ENCODE data around the gene PPP2R5C. TPM values are rescaled to one million over a fixed set of nuclear protein-coding genes. Genes with fewer than 3 reads are reported as not detected.
"Not testable (repeated sequence)": the region's sequence is repeated elsewhere in the genome, so short reads cannot be mapped to it uniquely, and the experiment has no call there.

Gene PPP2R5C
- polyA plus RNA-seq (2013, experiment 1 of 2): 135 TPM
- 143 TPM for polyA plus RNA-seq (2013, experiment 2 of 2)

- H3K4me3 ChIP-seq (ENCODE audit: extremely low read depth, insufficient read depth, low read length, poor library complexity, severe bottlenecking): peak within 1 kb of the TSS; percentile 72
- WGBS, 2 experiments (ENCODE audit: insufficient coverage in 2 of 2): 0% methylated on average over 23 to 44 of the region's 110 CpGs
- H3K36me3 ChIP-seq (ENCODE audit: control insufficient read depth, insufficient read depth, low read length): peaks cover 14% of the 10 kb centered on the region
- H3K4me1 ChIP-seq (ENCODE audit: control insufficient read depth, insufficient read depth, low read length, poor library complexity, severe bottlenecking): no peaks in the 10 kb centered on the region
- no peaks in the 10 kb centered on the region for H3K9me3 ChIP-seq (ENCODE audit: control insufficient read depth, low read length)
- H3K27ac ChIP-seq (ENCODE audit: low read depth, low read length, severe bottlenecking): peak within 1 kb of the TSS; percentile 94
Observed at GRCh38 chr14:101761032-101761880, at the start of gene PPP2R5C. Gene PPP2R5C, plus strand, starts transcription at chr14:101761709. Its CDS starts 185 bp downstream, at chr14:101761894.

DNA sequence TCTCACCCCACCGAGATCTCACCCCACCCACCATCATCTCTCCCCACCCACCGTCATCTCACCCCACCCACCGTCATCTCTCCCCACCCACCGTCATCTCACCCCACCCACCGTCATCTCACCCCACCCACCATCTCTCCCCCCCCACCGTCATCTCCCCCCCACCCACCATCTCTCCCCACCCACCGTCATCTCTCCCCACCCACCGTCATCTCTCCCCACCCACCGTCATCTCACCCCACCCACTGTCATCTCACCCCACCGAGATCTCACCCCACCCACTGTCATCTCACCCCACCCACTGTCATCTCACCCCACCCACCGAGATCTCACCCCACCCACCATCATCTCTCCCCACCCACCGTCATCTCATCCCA lies 49.7 kb upstream of the PPP2R5C start:
- not testable (repeated sequence) for H3K27ac ChIP-seq (ENCODE audit: low read depth, low read length, severe bottlenecking); H3K4me3 ChIP-seq (ENCODE audit: extremely low read depth, insufficient read depth, low read length, poor library complexity, severe bottlenecking); H3K36me3 ChIP-seq (ENCODE audit: control insufficient read depth, insufficient read depth, low read length); H3K9me3 ChIP-seq (ENCODE audit: control insufficient read depth, low read length); H3K4me1 ChIP-seq (ENCODE audit: control insufficient read depth, insufficient read depth, low read length, poor library complexity, severe bottlenecking)
- WGBS, 2 experiments (ENCODE audit: insufficient coverage in 2 of 2): no CpG with 5 or more reads among the region's 12 CpGs

DNA sequence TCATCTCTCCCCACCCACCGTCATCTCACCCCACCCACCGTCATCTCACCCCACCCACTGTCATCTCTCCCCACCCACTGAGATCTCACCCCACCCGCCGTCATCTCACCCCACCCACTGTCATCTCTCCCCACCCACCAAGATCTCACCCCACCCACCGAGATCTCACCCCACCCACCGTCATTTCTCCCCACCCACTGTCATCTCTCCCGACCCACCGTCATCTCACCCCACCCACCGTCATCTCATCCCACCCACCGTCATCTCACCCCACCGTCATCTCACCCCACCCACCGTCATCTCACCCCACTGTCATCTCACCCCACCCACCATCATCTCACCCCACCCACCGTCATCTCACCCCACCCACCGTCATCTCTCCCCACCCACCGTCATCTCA lies 49.2 kb upstream of the PPP2R5C start:
- not testable (repeated sequence) for H3K4me3 ChIP-seq (ENCODE audit: extremely low read depth, insufficient read depth, low read length, poor library complexity, severe bottlenecking); H3K27ac ChIP-seq (ENCODE audit: low read depth, low read length, severe bottlenecking); H3K9me3 ChIP-seq (ENCODE audit: control insufficient read depth, low read length); H3K4me1 ChIP-seq (ENCODE audit: control insufficient read depth, insufficient read depth, low read length, poor library complexity, severe bottlenecking); H3K36me3 ChIP-seq (ENCODE audit: control insufficient read depth, insufficient read depth, low read length)
- WGBS, 2 experiments (ENCODE audit: insufficient coverage in 2 of 2): no CpG with 5 or more reads among the region's 15 CpGs

DNA sequence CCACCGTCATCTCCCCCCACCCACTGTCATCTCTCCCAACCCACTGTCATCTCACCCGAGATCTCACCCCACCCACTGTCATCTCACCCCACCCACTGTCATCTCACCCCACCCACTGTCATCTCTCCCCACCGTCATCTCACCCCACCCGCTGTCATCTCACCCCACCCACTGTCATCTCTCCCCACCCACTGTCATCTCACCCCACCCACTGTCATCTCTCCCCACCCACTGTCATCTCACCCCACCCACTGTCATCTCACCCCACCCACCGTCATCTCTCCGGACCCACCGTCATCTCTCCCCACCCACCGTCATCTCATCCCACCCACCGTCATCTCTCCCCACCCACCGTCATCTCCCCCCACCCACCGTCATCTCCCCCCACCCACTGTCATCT lies 48.4 kb upstream of the PPP2R5C start:
- H3K27ac ChIP-seq (ENCODE audit: low read depth, low read length, severe bottlenecking); H3K9me3 ChIP-seq (ENCODE audit: control insufficient read depth, low read length); H3K36me3 ChIP-seq (ENCODE audit: control insufficient read depth, insufficient read depth, low read length); H3K4me3 ChIP-seq (ENCODE audit: extremely low read depth, insufficient read depth, low read length, poor library complexity, severe bottlenecking); H3K4me1 ChIP-seq (ENCODE audit: control insufficient read depth, insufficient read depth, low read length, poor library complexity, severe bottlenecking): not testable (repeated sequence)
- WGBS, 2 experiments (ENCODE audit: insufficient coverage in 2 of 2): no CpG with 5 or more reads among the region's 11 CpGs

DNA sequence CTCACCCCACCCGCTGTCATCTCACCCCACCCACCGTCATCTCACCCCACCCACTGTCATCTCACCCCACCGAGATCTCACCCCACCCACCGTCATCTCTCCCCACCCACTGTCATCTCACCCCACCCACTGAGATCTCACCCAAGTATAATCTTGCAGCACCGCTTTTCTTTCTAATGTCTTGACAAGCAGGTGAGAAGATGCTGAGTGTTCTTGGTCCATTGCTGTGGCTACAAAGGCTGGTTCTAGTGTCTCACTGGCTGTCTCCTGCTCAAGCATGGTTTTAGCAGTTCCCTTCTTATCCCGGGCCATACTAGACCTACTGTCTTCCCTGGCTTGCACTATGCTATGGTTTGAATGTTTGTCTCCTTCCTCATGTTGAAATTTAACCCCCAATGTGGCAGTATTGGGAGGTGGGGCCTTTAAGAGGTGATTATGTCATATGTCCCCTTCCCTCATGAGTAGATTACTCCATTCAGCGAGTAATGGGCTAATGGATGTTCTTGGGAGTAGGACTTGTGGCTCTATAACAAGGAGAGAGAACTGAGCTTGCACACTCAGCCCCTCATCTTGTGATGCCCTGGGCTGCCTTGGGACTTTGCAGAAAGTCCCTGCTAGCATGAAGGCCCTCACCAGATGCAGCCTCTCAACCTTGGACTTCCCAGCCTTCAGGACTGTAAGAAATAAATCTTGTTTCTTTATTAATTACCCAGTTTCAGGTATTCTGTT lies 47.7 kb upstream of the PPP2R5C start:
- Histone ChIP-seq H3K4me3 (ENCODE audit: extremely low read depth, insufficient read depth, low read length, poor library complexity, severe bottlenecking) (no peak overlapping the region), H3K36me3 (ENCODE audit: control insufficient read depth, insufficient read depth, low read length) (no peaks in the 10 kb centered on the region), H3K27ac (ENCODE audit: low read depth, low read length, severe bottlenecking) (no peak overlapping the region), H3K4me1 (ENCODE audit: control insufficient read depth, insufficient read depth, low read length, poor library complexity, severe bottlenecking) (no peaks in the 10 kb centered on the region), H3K9me3 (ENCODE audit: control insufficient read depth, low read length) (no peaks in the 10 kb centered on the region)
- WGBS, 2 experiments (ENCODE audit: insufficient coverage in 2 of 2): 88 to 89% methylated on average over 3 of the region's 7 CpGs

DNA sequence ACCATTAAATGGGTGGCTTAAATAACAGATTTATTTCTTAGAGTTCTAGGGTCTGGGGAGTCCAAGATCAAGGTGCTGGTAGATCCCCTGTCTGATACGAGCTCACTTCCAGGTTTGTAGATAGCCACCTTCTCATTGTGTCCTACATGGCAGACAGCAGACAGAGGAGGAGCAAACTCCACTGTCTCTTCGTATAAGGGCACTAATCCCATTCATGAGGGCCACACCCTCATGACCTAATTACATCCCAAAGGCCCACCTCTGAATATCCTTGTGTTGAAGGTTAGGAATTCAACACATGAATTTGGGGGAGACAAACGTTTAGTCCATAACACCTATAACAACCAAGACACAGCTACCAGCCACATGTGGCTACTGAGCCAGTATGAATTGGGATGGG lies 47.1 kb upstream of the PPP2R5C start:
- 60 to 92% methylated on average over 1 to 2 of the region's 3 CpGs for WGBS, 2 experiments (ENCODE audit: insufficient coverage in 2 of 2)
- Histone ChIP-seq H3K27ac (ENCODE audit: low read depth, low read length, severe bottlenecking) (no peak overlapping the region), H3K9me3 (ENCODE audit: control insufficient read depth, low read length) (no peaks in the 10 kb centered on the region), H3K36me3 (ENCODE audit: control insufficient read depth, insufficient read depth, low read length) (no peaks in the 10 kb centered on the region), H3K4me3 (ENCODE audit: extremely low read depth, insufficient read depth, low read length, poor library complexity, severe bottlenecking) (no peak overlapping the region), H3K4me1 (ENCODE audit: control insufficient read depth, insufficient read depth, low read length, poor library complexity, severe bottlenecking) (no peaks in the 10 kb centered on the region)

DNA sequence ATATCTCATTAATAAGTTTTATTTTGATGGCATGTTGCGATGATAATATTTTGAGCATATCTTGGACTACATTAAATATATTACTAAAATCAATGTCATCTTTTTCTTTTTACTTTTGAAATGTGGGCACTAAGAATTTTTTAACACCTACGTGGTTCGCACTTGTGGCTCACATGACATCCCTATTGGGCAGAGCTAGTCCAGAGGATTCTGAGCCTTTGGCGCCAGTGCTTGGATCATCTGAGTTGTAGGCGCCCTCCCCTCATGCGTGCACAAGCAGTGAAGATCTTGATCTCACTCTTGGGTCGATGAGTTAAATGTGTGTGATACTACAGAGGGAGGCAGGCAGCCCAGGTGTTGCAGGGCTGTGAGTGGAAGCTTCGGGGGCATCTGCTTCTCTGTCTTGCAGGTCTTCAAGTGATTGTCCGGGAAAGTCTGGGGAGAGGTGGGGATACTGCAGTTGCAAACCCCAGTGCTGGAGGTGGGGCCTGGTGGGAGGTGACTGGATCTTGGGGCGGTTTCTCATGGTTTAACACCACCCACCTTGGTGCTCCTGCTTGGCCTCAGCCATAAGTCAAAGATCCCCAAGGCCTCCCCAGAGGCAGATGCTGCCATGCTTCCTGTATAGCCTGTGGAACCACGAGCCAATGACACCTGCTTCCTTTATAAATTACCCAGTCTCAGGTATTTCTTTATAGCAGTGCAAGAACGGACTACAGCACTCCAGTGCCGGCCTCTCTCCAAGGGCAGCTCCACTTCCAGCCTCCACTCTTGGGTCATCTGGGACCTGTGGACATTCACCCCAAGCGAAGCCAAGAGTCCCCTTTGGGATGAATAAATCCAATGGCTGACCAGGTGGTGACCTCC lies 46.1 kb upstream of the PPP2R5C start:
- Histone ChIP-seq H3K36me3 (ENCODE audit: control insufficient read depth, insufficient read depth, low read length) (no peaks in the 10 kb centered on the region), H3K27ac (ENCODE audit: low read depth, low read length, severe bottlenecking) (no peak overlapping the region), H3K4me1 (ENCODE audit: control insufficient read depth, insufficient read depth, low read length, poor library complexity, severe bottlenecking) (no peaks in the 10 kb centered on the region), H3K9me3 (ENCODE audit: control insufficient read depth, low read length) (no peaks in the 10 kb centered on the region), H3K4me3 (ENCODE audit: extremely low read depth, insufficient read depth, low read length, poor library complexity, severe bottlenecking) (no peak overlapping the region)
- WGBS, 2 experiments (ENCODE audit: insufficient coverage in 2 of 2): 92 to 96% methylated on average over 11 to 12 of the region's 14 CpGs

- no peak overlapping the region for H3K27ac ChIP-seq (ENCODE audit: low read depth, low read length, severe bottlenecking)
- H3K36me3 ChIP-seq (ENCODE audit: control insufficient read depth, insufficient read depth, low read length): no peaks in the 10 kb centered on the region
- peaks cover 3% of the 10 kb centered on the region for H3K4me1 ChIP-seq (ENCODE audit: control insufficient read depth, insufficient read depth, low read length, poor library complexity, severe bottlenecking)
- 94 to 97% methylated on average over 16 of the region's 19 CpGs for WGBS, 2 experiments (ENCODE audit: insufficient coverage in 2 of 2)
- H3K4me3 ChIP-seq (ENCODE audit: extremely low read depth, insufficient read depth, low read length, poor library complexity, severe bottlenecking): no peak overlapping the region
- H3K9me3 ChIP-seq (ENCODE audit: control insufficient read depth, low read length): no peaks in the 10 kb centered on the region
Observed at GRCh38 chr14:101716077-101716950, 45.2 kb upstream of the PPP2R5C start.

GRCh38 chr14:101716956-101717662 lies 44.4 kb upstream of the PPP2R5C start:
- 92 to 95% methylated on average over 11 to 12 of the region's 17 CpGs for WGBS, 2 experiments (ENCODE audit: insufficient coverage in 2 of 2)
- H3K4me3 ChIP-seq (ENCODE audit: extremely low read depth, insufficient read depth, low read length, poor library complexity, severe bottlenecking): no peak overlapping the region
- H3K27ac ChIP-seq (ENCODE audit: low read depth, low read length, severe bottlenecking): no peak overlapping the region
- no peaks in the 10 kb centered on the region for H3K36me3 ChIP-seq (ENCODE audit: control insufficient read depth, insufficient read depth, low read length)
- H3K4me1 ChIP-seq (ENCODE audit: control insufficient read depth, insufficient read depth, low read length, poor library complexity, severe bottlenecking): peaks cover 11% of the 10 kb centered on the region
- H3K9me3 ChIP-seq (ENCODE audit: control insufficient read depth, low read length): no peaks in the 10 kb centered on the region
